VCaP (cell line): ENCODE measurements around the gene PARD3B.
A peak's percentile ranks its signal among the peaks of the same experiment; 100 is the strongest.

Experiments used
- H3K27ac ChIP-seq: fragments of 450-650 bp; 2 replicates; pipeline ENCODE4 v1.5.1; 2017
- CTCF ChIP-seq: fragments of 450-650 bp; conservative IDR thresholded peaks from 2 replicates; pipeline ENCODE4 v1.5.1; 2017; ENCODE audit warnings: mild to moderate bottlenecking, moderate library complexity

The PARD3B gene

DNA sequence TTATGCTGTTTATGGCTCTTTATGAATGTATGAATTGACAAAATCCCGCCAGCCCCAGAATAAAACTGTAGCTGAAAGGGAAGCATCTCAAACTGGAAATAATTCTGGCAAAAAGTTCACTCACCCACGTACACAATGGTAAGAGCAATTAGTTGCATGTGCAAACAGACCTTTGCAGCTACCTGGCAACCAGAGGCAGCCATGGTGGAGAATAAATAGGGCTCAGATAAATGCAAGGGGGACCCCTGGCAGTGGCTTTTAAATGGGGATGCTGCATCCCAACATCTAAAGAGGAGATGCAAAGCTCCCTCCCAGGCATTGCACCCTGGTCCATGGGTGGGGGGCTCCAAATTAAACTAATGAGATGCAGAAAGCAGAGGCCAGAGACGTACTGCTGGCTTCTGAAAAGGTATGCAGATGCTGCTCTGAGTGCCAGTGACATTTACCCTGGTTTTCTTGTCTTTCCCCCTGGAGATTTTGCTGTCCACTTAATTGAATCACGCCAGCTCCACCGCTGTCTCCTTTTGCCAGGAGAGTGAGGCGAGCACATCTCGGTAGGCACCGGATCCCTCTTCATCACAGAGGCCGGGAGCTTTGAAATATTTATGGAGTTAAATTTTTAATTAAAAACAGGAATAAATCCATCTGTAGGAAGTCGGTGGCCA, 1010.4 kb downstream of the PARD3B start:
- H3K27ac ChIP-seq = no peak overlapping the region
- no peak for TF ChIP-seq CTCF

DNA sequence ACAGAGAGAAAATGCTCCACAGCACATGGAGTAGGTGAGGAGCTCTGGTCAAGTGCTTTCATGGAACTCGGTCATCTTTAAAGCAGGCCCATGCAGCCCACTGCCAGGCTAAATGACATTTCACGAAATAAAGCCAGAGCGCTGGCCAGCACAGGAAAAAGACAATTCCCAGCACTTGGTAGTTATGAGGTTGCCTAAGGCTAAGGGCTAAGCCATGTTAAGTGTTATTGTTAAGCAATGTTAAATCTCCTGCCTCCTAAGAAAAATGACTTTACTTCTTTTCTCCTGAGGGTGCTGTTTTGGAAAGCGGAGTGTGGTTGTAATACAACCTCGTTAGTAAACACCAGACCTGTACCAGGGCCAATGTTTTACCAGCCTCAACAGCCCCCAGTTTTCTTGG, 1011.1 kb downstream of the PARD3B start:
- no peak overlapping the region for H3K27ac ChIP-seq
- no peak for TF ChIP-seq CTCF

- H3K27ac ChIP-seq = no peak overlapping the region
- TF ChIP-seq CTCF = no peak
Observed at GRCh38 chr2:205556841-205557539, 1011.7 kb downstream of the PARD3B start.

- no peak for TF ChIP-seq CTCF
- H3K27ac ChIP-seq = no peak overlapping the region
Observed at GRCh38 chr2:205557873-205558272, 1012.6 kb downstream of the PARD3B start.

- H3K27ac ChIP-seq = no peak overlapping the region
- TF ChIP-seq CTCF = no peak
Observed at GRCh38 chr2:205561441-205561840, 1016.2 kb downstream of the PARD3B start.

GRCh38 chr2:205563646-205564045, 1018.4 kb downstream of the PARD3B start:
- peak overlapping the region; percentile 60 for H3K27ac ChIP-seq
- TF ChIP-seq CTCF = peak; percentile 26; the same call in 1 of the 2 replicates

GRCh38 chr2:205564346-205565141, 1019.3 kb downstream of the PARD3B start:
- TF ChIP-seq CTCF = 0 out of 2 replicates have a peak, but pooled peaks have one; percentile 18
- H3K27ac ChIP-seq = peak overlapping the region; percentile 60
